ENCODE data around the gene TXNL4B. TPM values are rescaled to one million over a fixed set of nuclear protein-coding genes. Genes with fewer than 3 reads are reported as not detected.

The TXNL4B gene
- total RNA-seq, 4 donors from 2014 or later = 6.0 to 13.7 (median 10.0) TPM

GRCh38 chr16:72044825-72045359 is 48.5 kb downstream of the TXNL4B start:
- Histone ChIP-seq H3K36me3 (no peaks in the 10 kb centered on the region), H3K9me3 (no peaks in the 10 kb centered on the region), H3K27me3 (no peaks in the 10 kb centered on the region), H3K4me3 (no peak overlapping the region), H3K27ac (no peak overlapping the region), H3K4me1 (peaks cover 22 to 30% of the 10 kb centered on the region in 2 donors)
- in situ Hi-C loops (cut with MboI; ENCODE audit: low sequenced_read_pairs in 4 of 4) = no loop called here
- DNase-seq = no peak
- TF ChIP-seq CTCF (IDR thresholded peaks at IDR 0.05 in 4 of 5, conservative IDR thresholded peaks at IDR 0.05 in 1 of 5) (no peak), POLR2A (IDR thresholded peaks at IDR 0.05) (no peak)
- no peak for ATAC-seq
- intact Hi-C loops (cut with DNase I; ENCODE audit: low total_unique reads) = no loop called here

- Histone ChIP-seq H3K9me3 (no peaks in the 10 kb centered on the region), H3K36me3 (no peaks in the 10 kb centered on the region), H3K27me3 (no peaks in the 10 kb centered on the region), H3K4me3 (no peak overlapping the region), H3K27ac (no peak overlapping the region), H3K4me1 (peaks cover 20 to 27% of the 10 kb centered on the region in 2 donors)
- intact Hi-C loops (cut with DNase I; ENCODE audit: low total_unique reads) = no loop called here
- DNase-seq (no peak), ATAC-seq (no peak)
- in situ Hi-C loops (cut with MboI; ENCODE audit: low sequenced_read_pairs in 4 of 4) = no loop called here
- TF ChIP-seq POLR2A (IDR thresholded peaks at IDR 0.05) (no peak), CTCF (IDR thresholded peaks at IDR 0.05 in 4 of 5, conservative IDR thresholded peaks at IDR 0.05 in 1 of 5) (no peak)
Observed at GRCh38 chr16:72044296-72044695, 49.1 kb downstream of the TXNL4B start.

GRCh38 chr16:72043539-72043938 is 49.9 kb downstream of the TXNL4B start:
- no peaks in the 10 kb centered on the region for H3K36me3 ChIP-seq
- intact Hi-C loops (cut with DNase I; ENCODE audit: low total_unique reads) (no loop called here), in situ Hi-C loops (cut with MboI; ENCODE audit: low sequenced_read_pairs in 4 of 4) (no loop called here)
- TF ChIP-seq POLR2A (IDR thresholded peaks at IDR 0.05) (no peak), CTCF (IDR thresholded peaks at IDR 0.05 in 4 of 5, conservative IDR thresholded peaks at IDR 0.05 in 1 of 5) (no peak)
- DNase-seq (no peak), ATAC-seq (no peak)
- peak overlapping the region; percentile 76 to 85 (median 81) for H3K27ac ChIP-seq
- H3K9me3 ChIP-seq = no peaks in the 10 kb centered on the region
- no peaks in the 10 kb centered on the region for H3K27me3 ChIP-seq
- H3K4me1 ChIP-seq = peaks cover 20 to 27% of the 10 kb centered on the region in 2 donors
- H3K4me3 ChIP-seq = no peak overlapping the region

GRCh38 chr16:72043058-72043457 is 50.4 kb downstream of the TXNL4B start:
- Histone ChIP-seq H3K27ac (peak overlapping the region; percentile 76 to 85 (median 81)), H3K4me1 (peaks cover 20 to 27% of the 10 kb centered on the region in 2 donors), H3K27me3 (no peaks in the 10 kb centered on the region), H3K36me3 (no peaks in the 10 kb centered on the region), H3K4me3 (no peak overlapping the region), H3K9me3 (no peaks in the 10 kb centered on the region)
- peak in 1 of 2 donors; percentile 61 for DNase-seq
- in situ Hi-C loops (cut with MboI; ENCODE audit: low sequenced_read_pairs in 4 of 4) (no loop called here), intact Hi-C loops (cut with DNase I; ENCODE audit: low total_unique reads) (no loop called here)
- TF ChIP-seq CTCF (IDR thresholded peaks at IDR 0.05 in 4 of 5, conservative IDR thresholded peaks at IDR 0.05 in 1 of 5) (no peak), POLR2A (IDR thresholded peaks at IDR 0.05) (no peak)
- ATAC-seq = peak in 1 of 2 donors; percentile 13
